Suprapubic skin (tissue), 4 donors: ENCODE results near the gene DCPS. TPM values are rescaled to one million over a fixed set of nuclear protein-coding genes. Genes with fewer than 3 reads are reported as not detected.

Experiments used
- DNase-seq, 2 donors: peaks; one replicate each; pipeline ENCODE4 v3.0.0-alpha.2; 2019; ENCODE audit warnings: low spot score in 2 of 2
- H3K27ac ChIP-seq: fragments of 200-600 bp; sonication (generic); one replicate; pipeline ENCODE4 v1.5.1; 2019
- H3K27me3 ChIP-seq: fragments of 200-600 bp; sonication (generic); one replicate; pipeline ENCODE4 v1.5.1; 2019
- H3K36me3 ChIP-seq: fragments of 200-600 bp; sonication (generic); one replicate; pipeline ENCODE4 v1.5.1; 2019
- H3K4me1 ChIP-seq: fragments of 200-600 bp; sonication (generic); one replicate; pipeline ENCODE4 v1.5.1; 2019
- H3K4me3 ChIP-seq: fragments of 200-600 bp; sonication (generic); one replicate; pipeline ENCODE4 v1.5.1; 2019; ENCODE audit warnings: mild to moderate bottlenecking
- H3K9me3 ChIP-seq: fragments of 200-600 bp; sonication (generic); one replicate; pipeline ENCODE4 v1.5.1; 2019
- EP300 ChIP-seq: sonication (generic); formaldehyde crosslinking; IDR thresholded peaks from one replicate; pipeline ENCODE4 v1.6.1; 2017; ENCODE audit warnings: antibody characterized with exemption
- POLR2A ChIP-seq, 2 donors: fragments of 450-650 bp; IDR thresholded peaks; one replicate each; pipeline ENCODE4 v1.6.1; 2017; ENCODE audit warnings: antibody characterized with exemption in 2 of 2, mild to moderate bottlenecking in 2 of 2, moderate library complexity in 2 of 2
- POLR2AphosphoS5 ChIP-seq, 3 donors: sonication (generic); formaldehyde crosslinking; IDR thresholded peaks; one replicate each; pipeline ENCODE4 v1.6.1; 2017; ENCODE audit warnings: antibody characterized with exemption in 3 of 3
- WGBS: methylation state at CpG from one replicate; pipeline ENCODE4 v1.1.5; 2018; 5-methylcytosine and 5-hydroxymethylcytosine counted together
- total RNA-seq, 4 donors: library from RNA; depleted of rRNA; stranded (reverse); fragments of >200 nt; gene quantifications; one replicate each; pipeline ENCODE4 v1.1.0, GENCODE V29; 2016
- TF ChIP-seq, protein P1 (sequence below), 2 donors: fragments of 200-600 bp in 1 of 2; fragments of 450-650 bp in 1 of 2; sonication (generic) in 1 of 2; IDR thresholded peaks; one replicate each; pipeline ENCODE4 v1.5.1; 2016 to 2019; ENCODE audit warnings: antibody characterized with exemption in 2 of 2, mild to moderate bottlenecking in 1 of 2, moderate library complexity in 1 of 2

The DCPS gene
- total RNA-seq, 4 donors from 2014 or later, result 15.4 to 19.1 (median 17.8) TPM

DNA sequence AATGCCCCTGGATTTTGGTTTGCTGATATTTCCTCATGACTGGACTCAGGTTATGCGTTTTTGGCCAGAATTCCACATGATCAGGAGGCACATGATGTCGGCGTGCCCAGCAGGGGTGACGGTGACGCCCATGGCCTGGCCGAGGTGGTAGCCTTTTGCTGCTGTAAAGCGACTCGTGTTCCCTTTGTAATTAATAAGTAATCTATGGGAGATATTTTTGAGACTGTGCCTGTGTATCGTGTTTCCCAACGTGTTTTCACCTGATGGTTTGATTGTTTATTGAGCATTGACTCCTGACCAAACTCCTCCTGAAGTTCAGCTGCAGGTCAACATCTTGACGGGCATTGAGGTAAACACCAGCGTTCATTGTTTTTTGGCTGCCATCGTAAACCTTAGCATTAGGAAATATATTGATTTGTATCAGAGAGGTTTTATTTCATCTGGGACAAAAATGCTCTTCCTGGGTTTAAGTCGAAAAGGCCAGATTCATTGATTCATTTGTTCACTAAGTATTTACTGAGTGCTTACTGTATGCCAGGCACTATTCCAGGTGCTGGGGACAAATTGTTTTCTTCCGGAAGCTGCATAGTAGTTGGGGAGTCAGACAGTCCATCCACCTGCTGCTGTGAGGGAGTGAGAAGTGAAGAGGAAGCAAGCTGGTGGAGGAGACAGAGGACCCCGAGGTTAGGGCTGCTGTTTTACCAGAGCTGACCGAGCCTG lies 23.6 kb downstream of the DCPS start:
- H3K36me3 ChIP-seq, result peaks cover 11% of the 10 kb centered on the region
- H3K27me3 ChIP-seq, result no peaks in the 10 kb centered on the region
- no peak overlapping the region for H3K27ac ChIP-seq
- no peak overlapping the region for H3K4me3 ChIP-seq
- DNase-seq, result no peak
- WGBS, result 91% methylated on average over 17 of the region's 17 CpGs
- H3K4me1 ChIP-seq, result peaks cover 20% of the 10 kb centered on the region
- no peaks in the 10 kb centered on the region for H3K9me3 ChIP-seq
- TF ChIP-seq POLR2A (IDR thresholded peaks at IDR 0.05) (no peak), EP300 (no peak), POLR2AphosphoS5 (IDR thresholded peaks at IDR 0.05) (no peak)
- TF ChIP-seq, protein P1, sequence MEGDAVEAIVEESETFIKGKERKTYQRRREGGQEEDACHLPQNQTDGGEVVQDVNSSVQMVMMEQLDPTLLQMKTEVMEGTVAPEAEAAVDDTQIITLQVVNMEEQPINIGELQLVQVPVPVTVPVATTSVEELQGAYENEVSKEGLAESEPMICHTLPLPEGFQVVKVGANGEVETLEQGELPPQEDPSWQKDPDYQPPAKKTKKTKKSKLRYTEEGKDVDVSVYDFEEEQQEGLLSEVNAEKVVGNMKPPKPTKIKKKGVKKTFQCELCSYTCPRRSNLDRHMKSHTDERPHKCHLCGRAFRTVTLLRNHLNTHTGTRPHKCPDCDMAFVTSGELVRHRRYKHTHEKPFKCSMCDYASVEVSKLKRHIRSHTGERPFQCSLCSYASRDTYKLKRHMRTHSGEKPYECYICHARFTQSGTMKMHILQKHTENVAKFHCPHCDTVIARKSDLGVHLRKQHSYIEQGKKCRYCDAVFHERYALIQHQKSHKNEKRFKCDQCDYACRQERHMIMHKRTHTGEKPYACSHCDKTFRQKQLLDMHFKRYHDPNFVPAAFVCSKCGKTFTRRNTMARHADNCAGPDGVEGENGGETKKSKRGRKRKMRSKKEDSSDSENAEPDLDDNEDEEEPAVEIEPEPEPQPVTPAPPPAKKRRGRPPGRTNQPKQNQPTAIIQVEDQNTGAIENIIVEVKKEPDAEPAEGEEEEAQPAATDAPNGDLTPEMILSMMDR (IDR thresholded peaks at IDR 0.05), result no peak

DNA sequence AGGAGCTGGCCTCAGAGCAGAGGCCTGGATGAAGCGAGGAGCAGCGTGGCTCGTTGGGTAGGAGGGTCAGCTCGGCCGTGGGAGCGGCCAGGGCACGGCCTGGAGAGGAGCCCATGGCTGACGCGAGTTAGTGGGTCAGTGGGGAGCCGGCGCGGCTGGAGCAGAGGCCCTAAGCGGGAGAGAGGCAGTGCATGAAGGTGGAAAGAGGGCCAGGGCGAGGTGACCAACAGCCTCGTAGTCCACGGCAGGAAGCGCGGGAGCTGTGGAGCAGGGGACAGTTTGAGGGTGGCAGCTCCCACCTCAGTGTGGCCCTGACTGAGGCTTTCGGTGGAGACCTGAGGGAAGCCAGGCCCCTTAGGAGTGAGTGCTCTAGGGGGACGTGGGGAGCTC lies 24.1 kb downstream of the DCPS start:
- peaks cover 24% of the 10 kb centered on the region for H3K4me1 ChIP-seq
- peaks cover 11% of the 10 kb centered on the region for H3K36me3 ChIP-seq
- H3K27ac ChIP-seq, result no peak overlapping the region
- peak in 1 of 2 donors; percentile 50 for DNase-seq
- H3K4me3 ChIP-seq, result no peak overlapping the region
- TF ChIP-seq POLR2A (IDR thresholded peaks at IDR 0.05), result no peak
- TF ChIP-seq POLR2AphosphoS5 (IDR thresholded peaks at IDR 0.05), result no peak
- TF ChIP-seq, protein P1 (IDR thresholded peaks at IDR 0.05), result no peak
- TF ChIP-seq EP300, result no peak
- 92% methylated on average over 20 of the region's 20 CpGs for WGBS
- no peaks in the 10 kb centered on the region for H3K9me3 ChIP-seq
- no peaks in the 10 kb centered on the region for H3K27me3 ChIP-seq

DNA sequence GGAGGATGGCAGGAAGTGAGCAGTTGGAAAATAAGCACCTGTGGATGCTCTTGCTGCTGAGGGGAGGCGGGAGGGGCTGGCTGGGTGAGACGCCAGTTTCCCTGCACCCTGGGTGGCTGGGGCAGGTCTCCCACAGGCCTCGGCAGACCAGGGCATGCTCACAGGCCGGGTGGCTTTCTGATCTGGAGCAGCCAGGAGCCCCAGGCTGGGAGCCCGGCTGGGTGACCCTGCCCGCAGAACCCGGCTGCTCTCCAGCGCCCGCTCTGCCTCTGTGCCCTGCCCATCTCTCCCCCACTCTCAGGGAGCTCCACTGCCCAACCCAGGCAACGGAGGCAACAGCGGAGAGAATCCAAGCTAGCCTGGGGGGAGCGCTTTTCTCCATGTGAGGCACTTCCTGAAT lies 24.6 kb downstream of the DCPS start:
- Histone ChIP-seq H3K36me3 (peaks cover 11% of the 10 kb centered on the region), H3K4me3 (no peak overlapping the region), H3K27me3 (no peaks in the 10 kb centered on the region), H3K9me3 (no peaks in the 10 kb centered on the region), H3K4me1 (peaks cover 24% of the 10 kb centered on the region), H3K27ac (no peak overlapping the region)
- TF ChIP-seq EP300, result no peak
- TF ChIP-seq, protein P1 (IDR thresholded peaks at IDR 0.05), result no peak
- no peak for TF ChIP-seq POLR2A (IDR thresholded peaks at IDR 0.05)
- no peak for TF ChIP-seq POLR2AphosphoS5 (IDR thresholded peaks at IDR 0.05)
- DNase-seq, result no peak
- 63% methylated on average over 4 of the region's 12 CpGs for WGBS

DNA sequence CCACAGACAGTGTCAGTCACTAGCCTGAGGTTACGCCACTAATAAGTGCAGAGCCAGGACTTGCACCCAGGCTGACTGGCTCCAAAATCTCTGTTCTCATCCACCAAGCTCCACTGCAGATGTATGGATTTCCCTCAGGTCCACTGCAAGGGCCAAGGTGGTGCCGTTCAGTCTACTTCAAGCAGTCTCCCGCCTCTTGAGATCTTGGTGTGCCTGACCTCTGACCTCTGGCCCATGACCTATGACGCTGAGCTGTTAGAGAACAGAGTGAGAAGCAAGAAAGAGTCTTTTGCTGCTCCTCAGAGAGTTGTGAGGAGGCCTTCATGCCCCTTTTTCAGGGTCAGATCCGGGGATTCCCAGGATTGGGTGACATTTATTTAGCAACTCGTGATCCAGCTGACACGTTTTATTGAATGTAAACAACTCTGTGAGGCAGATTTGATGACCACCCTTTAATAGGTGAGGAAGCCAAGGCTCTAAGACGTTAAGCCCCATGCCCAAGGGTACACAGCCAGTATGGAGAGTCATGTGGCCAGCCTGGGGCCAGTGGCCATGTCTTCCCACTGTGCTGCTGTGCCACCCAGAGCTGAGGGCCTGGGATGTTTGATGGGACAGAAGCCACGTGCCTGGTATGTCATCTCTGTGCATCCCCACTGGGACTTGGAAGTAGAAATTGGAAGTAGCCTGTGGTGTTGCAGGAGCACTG lies 25.2 kb downstream of the DCPS start:
- DNase-seq, result no peak
- TF ChIP-seq EP300, result no peak
- TF ChIP-seq, protein P1 (IDR thresholded peaks at IDR 0.05), result no peak
- no peak for TF ChIP-seq POLR2A (IDR thresholded peaks at IDR 0.05)
- TF ChIP-seq POLR2AphosphoS5 (IDR thresholded peaks at IDR 0.05), result no peak
- H3K36me3 ChIP-seq, result peaks cover 11% of the 10 kb centered on the region
- WGBS, result 72% methylated on average over 8 of the region's 9 CpGs
- H3K27me3 ChIP-seq, result no peaks in the 10 kb centered on the region
- peaks cover 24% of the 10 kb centered on the region for H3K4me1 ChIP-seq
- no peak overlapping the region for H3K4me3 ChIP-seq
- H3K27ac ChIP-seq, result no peak overlapping the region
- H3K9me3 ChIP-seq, result no peaks in the 10 kb centered on the region

DNA sequence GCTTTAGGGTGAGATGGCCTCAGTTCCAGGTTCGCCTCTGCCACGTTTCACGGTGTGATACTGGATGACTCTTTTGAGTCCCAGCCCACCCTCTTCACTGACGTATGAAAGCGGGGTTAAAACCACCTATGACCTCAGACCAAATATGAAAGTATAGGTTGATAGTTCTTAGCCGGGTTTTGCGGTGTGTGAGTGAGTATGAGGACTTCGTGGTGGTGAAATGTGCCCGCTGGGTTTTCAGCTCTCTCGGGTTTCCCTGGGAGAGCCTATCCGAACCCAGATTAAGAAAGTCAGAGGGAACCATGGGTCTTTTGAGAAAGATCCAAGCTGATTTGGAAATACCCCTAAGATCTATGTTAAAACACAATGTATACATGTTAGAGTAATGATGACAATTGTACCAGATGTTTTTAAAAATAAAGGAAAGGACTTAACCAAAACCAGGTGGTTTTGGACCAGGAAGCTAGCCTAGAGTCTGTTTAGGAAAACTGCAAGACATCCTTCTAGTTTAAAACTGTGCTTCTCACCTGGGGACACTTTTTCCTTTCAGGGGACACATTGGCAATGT lies 25.9 kb downstream of the DCPS start:
- Histone ChIP-seq H3K27ac (no peak overlapping the region), H3K4me1 (peaks cover 24% of the 10 kb centered on the region), H3K36me3 (peaks cover 11% of the 10 kb centered on the region), H3K27me3 (no peaks in the 10 kb centered on the region), H3K4me3 (no peak overlapping the region), H3K9me3 (no peaks in the 10 kb centered on the region)
- WGBS, result 87% methylated on average over 11 of the region's 11 CpGs
- TF ChIP-seq POLR2A (IDR thresholded peaks at IDR 0.05) (no peak), EP300 (no peak), POLR2AphosphoS5 (IDR thresholded peaks at IDR 0.05) (no peak)
- TF ChIP-seq, protein P1 (IDR thresholded peaks at IDR 0.05), result no peak
- DNase-seq, result no peak
